K562 (cell line): ENCODE data around the gene ATP2A3. TPM values are rescaled to one million over a fixed set of nuclear protein-coding genes. Genes with fewer than 3 reads are reported as not detected.

Experiments used
- ATAC-seq: fragments of 200-7000 bp; cut with Tn5 transposase; 3 replicates; pipeline ENCODE4 v1.9.1; 2020; ENCODE audit warnings: moderate library complexity
- BruUV-seq: library from RNA; stranded (reverse); fragments of 400-500 nt; replicated peaks from 2 replicates; lab custom pipeline; 2021; lab: Mats Ljungman, UMichigan
- CTCF ChIA-PET: fragments of 300-600 bp; formaldehyde crosslinking; extraction: SDS; loops from one replicate; lab custom pipeline; 2021; ENCODE audit warnings: low intra/inter-chr PET ratio; lab: Yijun Ruan, JAX
- POLR2A ChIA-PET: fragments of 300-600, 350-650 bp; sonication (Branson Sonifier 250); formaldehyde crosslinking; extraction: SDS; loops from one replicate; lab custom pipeline; 2021; ENCODE audit warnings: antibody characterized with exemption, inconsistent platforms; lab: Yijun Ruan, JAX
- DNase-seq, 4 experiments: peaks; one replicate each; pipeline versions ENCODE4 v3.0.0 to v3.0.0-alpha.2; 2011 to 2018; ENCODE audit warnings: low spot score in 3 of 4, mixed read lengths in 3 of 4; ENCODE audit errors: extremely low read depth in 1 of 4
- FAIRE-seq: peaks from 2 replicates; lab custom pipeline; 2011; peaks lifted over from hg19 to GRCh38; lab: Jason Lieb, UNC
- H2AFZ ChIP-seq: 2 replicates; pipeline ENCODE4 v1.6.0; 2011; ENCODE audit warnings: low read depth, low read length, control low read depth, inconsistent platforms
- H3K27ac ChIP-seq: fragments of 200-600 bp; 3 replicates; pipeline ENCODE4 v1.8.0; 2011; ENCODE audit warnings: low read depth, mild to moderate bottlenecking, control low read depth, inconsistent platforms, low read length, moderate library complexity, mixed read lengths; ENCODE audit errors: extremely low read depth
- H3K27me3 ChIP-seq, 2 experiments: fragments of 300-600 bp in 1 of 2; 2 replicates in 1 of 2; 3 replicates in 1 of 2; pipeline versions ENCODE4 v1.6.0 to v1.8.0; 2011; ENCODE audit warnings: inconsistent platforms in 2 of 2, low read length in 2 of 2, mild to moderate bottlenecking in 1 of 2, mixed read lengths in 1 of 2, moderate library complexity in 1 of 2; ENCODE audit not compliant: control insufficient read depth in 2 of 2, insufficient read depth in 2 of 2
- H3K36me3 ChIP-seq: fragments of 300-600 bp; 3 replicates; pipeline ENCODE4 v1.8.0; 2011; ENCODE audit warnings: mild to moderate bottlenecking, low read length, inconsistent platforms; ENCODE audit not compliant: control insufficient read depth, insufficient read depth
- H3K4me1 ChIP-seq, 2 experiments: fragments of 200-600 bp in 1 of 2; replicated peaks in 1 of 2; 2 replicates in 1 of 2; 3 replicates in 1 of 2; pipeline versions ENCODE4 v1.5.1 to v1.8.0; 2011; ENCODE audit warnings: inconsistent platforms in 2 of 2, low read length in 2 of 2, mild to moderate bottlenecking in 1 of 2, mixed read lengths in 1 of 2, moderate library complexity in 1 of 2; ENCODE audit not compliant: control insufficient read depth in 2 of 2, insufficient read depth in 2 of 2
- H3K4me2 ChIP-seq: 2 replicates; pipeline ENCODE4 v1.6.1; 2011; ENCODE audit warnings: low read length, control low read depth, inconsistent platforms, mixed read lengths; ENCODE audit not compliant: insufficient read depth
- H3K4me3 ChIP-seq: fragments of 200-600 bp; sonication (generic), shearing (Covaris generic); 2 replicates; pipeline ENCODE4 v1.5.1; 2016; ENCODE audit warnings: control low read depth, inconsistent platforms
- H3K79me2 ChIP-seq: fragments of 200-600 bp; 3 replicates; pipeline ENCODE4 v1.8.0; 2011; ENCODE audit warnings: low read length, inconsistent platforms; ENCODE audit not compliant: control insufficient read depth, insufficient read depth
- H3K9ac ChIP-seq, 2 experiments: 2 replicates each; pipeline versions ENCODE4 v1.6.0 to v1.6.1; 2011; ENCODE audit warnings: low read depth in 2 of 2, low read length in 2 of 2, control low read depth in 1 of 2, inconsistent platforms in 1 of 2, mild to moderate bottlenecking in 1 of 2, mixed read lengths in 1 of 2; ENCODE audit not compliant: insufficient read depth in 1 of 2
- H3K9me1 ChIP-seq: one replicate; pipeline ENCODE4 v1.6.0; 2011; ENCODE audit warnings: inconsistent platforms, mild to moderate bottlenecking, low read length, moderate library complexity; ENCODE audit not compliant: control insufficient read depth, insufficient read depth
- H3K9me3 ChIP-seq: replicated peaks from 2 replicates; pipeline ENCODE4 v1.5.1; 2011; ENCODE audit warnings: low read depth, low read length, inconsistent platforms; ENCODE audit not compliant: control insufficient read depth, insufficient read depth
- H4K20me1 ChIP-seq: replicated peaks from 2 replicates; pipeline ENCODE4 v1.6.1; 2011; ENCODE audit warnings: low read length, inconsistent platforms, mixed read lengths; ENCODE audit not compliant: control insufficient read depth, insufficient read depth
- DMBX1 ChIP-seq: fragments of 250-450 bp; sonication (Bioruptor Pico); IDR thresholded peaks from 2 replicates; pipeline ENCODE4 v1.8.0; 2022; ENCODE audit warnings: inconsistent platforms, mild to moderate bottlenecking, moderate library complexity, borderline replicate concordance
- SMARCA4 ChIP-seq: fragments of 450-650 bp; IDR thresholded peaks from 2 replicates; pipeline ENCODE4 v1.6.1; 2016
- SMARCC2 ChIP-seq: fragments of 450-650 bp; IDR thresholded peaks from 2 replicates; pipeline ENCODE4 v1.6.1; 2017; ENCODE audit warnings: antibody characterized with exemption, moderate library complexity, mild to moderate bottlenecking, low read depth
- TAF1 ChIP-seq: IDR thresholded peaks from 2 replicates; pipeline ENCODE4 v1.6.1; 2011; ENCODE audit warnings: mild to moderate bottlenecking, low read length, moderate library complexity; ENCODE audit not compliant: insufficient read depth, control insufficient read depth, severe bottlenecking; ENCODE audit errors: extremely low read depth
- WGBS: fragments of 100-300 bp; shearing (Covaris generic); methylation state at CpG from one replicate; pipeline ENCODE4 v1.1.6; 2016; ENCODE audit warnings: low coverage, mixed read lengths; ENCODE audit not compliant: insufficient coverage; ENCODE audit errors: missing lambda C conversion rate; 5-methylcytosine and 5-hydroxymethylcytosine counted together
- in situ Hi-C: fragments of 300-500 bp; cut with MboI; formaldehyde crosslinking; loops from 4 replicates; pipeline ENCODE4 v1.15.0; 2018; ENCODE audit warnings: inconsistent platforms, mixed read lengths
- intact Hi-C: fragments of 100-400 bp; cut with micrococcal nuclease; formaldehyde crosslinking; loops from 2 replicates; pipeline ENCODE4 v1.14.2; 2022
- polyA plus RNA-seq, 8 experiments: library from polyadenylated mRNA; depleted of rRNA in 4 of 8; stranded (reverse) in 5 of 8; unstranded in 3 of 8; fragments of >200 nt; fragmentation: Nextera tagmentation in 2 of 8; fragmentation: Illumina TruSeq in 1 of 8; extraction: Ambion mirVana in 2 of 8; extraction: Trizol in 1 of 8; gene quantifications; 2 replicates each; pipeline versions ENCODE4 v1.2.1 to v1.2.3, GENCODE V29; 2011 to 2014; ENCODE audit warnings: inconsistent platforms in 1 of 8, missing spikeins in 1 of 8
- total RNA-seq, 7 experiments: library from RNA; depleted of rRNA in 6 of 7; stranded (reverse); fragments of >200 nt in 6 of 7; fragmentation: Illumina TruSeq in 2 of 7; extraction: Trizol in 2 of 7; gene quantifications; 2 replicates each; pipeline versions ENCODE4 v1.2.1 to v1.2.3, GENCODE V29; 2011 to 2021; ENCODE audit warnings: low replicate concordance in 1 of 7
- TF ChIP-seq, protein P1 (sequence below): fragments of 250-450 bp; sonication (Bioruptor Pico); IDR thresholded peaks from 2 replicates; pipeline ENCODE4 v1.5.0; 2020; ENCODE audit warnings: mild to moderate bottlenecking
- TF ChIP-seq, protein P2 (sequence below): fragments of 450-650 bp; IDR thresholded peaks from 2 replicates; pipeline ENCODE4 v1.6.1; 2017; ENCODE audit warnings: antibody characterized with exemption, mild to moderate bottlenecking
- TF ChIP-seq, protein P3 (sequence below): sonication (generic); formaldehyde crosslinking; IDR thresholded peaks from 2 replicates; pipeline ENCODE4 v1.8.1; 2023; ENCODE audit warnings: mild to moderate bottlenecking, missing genetic modification reagents

Gene ATP2A3
- total and polyA plus RNA-seq, 9 of the 15 experiments (the other 6 are each of a cell fraction or from before 2014, with no cell fraction given), result 0.65 to 103 (median 31.3) TPM

DNA sequence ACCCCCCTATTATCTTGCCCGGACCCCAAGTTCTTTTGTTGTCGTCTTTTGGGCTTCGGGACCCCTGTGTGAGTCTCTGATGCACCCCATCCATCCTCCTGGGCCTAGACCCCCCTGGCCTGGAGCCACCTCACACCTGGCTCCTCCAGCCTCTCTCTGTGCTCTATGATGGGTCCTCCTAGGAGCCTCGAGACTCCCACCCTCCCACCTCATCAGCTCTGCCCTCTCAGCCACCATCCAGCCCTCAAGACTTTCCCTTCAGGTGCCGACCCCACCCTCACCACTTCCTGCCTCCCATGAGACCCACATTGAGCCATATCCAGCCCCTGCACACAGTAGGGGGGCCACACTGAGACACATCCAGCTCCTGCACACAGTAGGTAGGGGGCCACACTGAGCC lies 8.7 kb upstream of the ATP2A3 start (continued):
- TF ChIP-seq, protein P1, sequence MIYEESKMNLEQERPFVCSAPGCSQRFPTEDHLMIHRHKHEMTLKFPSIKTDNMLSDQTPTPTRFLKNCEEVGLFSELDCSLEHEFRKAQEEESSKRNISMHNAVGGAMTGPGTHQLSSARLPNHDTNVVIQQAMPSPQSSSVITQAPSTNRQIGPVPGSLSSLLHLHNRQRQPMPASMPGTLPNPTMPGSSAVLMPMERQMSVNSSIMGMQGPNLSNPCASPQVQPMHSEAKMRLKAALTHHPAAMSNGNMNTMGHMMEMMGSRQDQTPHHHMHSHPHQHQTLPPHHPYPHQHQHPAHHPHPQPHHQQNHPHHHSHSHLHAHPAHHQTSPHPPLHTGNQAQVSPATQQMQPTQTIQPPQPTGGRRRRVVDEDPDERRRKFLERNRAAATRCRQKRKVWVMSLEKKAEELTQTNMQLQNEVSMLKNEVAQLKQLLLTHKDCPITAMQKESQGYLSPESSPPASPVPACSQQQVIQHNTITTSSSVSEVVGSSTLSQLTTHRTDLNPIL (CRISPR knock-in tag), result no peak
- TF ChIP-seq DMBX1 (no peak), SMARCA4 (no peak), TAF1 (no peak)

DNA sequence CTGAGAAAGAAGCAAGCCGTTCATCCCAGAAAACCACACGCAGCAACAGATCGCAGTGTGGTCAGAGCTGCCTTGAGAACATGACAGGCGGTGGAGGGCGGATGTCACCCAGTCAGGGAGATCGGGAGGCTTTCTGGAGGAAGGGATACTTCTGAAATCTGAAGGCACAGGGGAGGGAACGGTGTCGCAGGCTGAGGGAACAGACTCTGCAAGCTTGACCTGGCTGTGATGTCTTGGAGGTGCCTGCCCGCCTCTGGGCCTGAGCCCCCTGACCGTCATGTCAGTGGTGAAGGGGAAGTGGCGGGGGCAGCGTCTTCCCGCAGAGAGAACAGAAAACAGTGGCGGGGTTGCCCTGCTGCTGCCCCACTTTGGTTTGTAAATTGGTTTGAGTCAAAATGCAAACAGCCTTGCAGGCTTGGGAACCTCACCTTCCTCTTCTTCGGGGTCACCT lies 8.1 kb upstream of the ATP2A3 start:
- WGBS, result 69% methylated on average over 13 of the region's 15 CpGs
- FAIRE-seq, result no peak
- Histone ChIP-seq H3K4me2 (no peak overlapping the region), H3K9ac (peak overlapping the region in 1 of 2 experiments; percentile 62; a peak in 1 of 4 replicates), H2AFZ (no peak overlapping the region), H3K27ac (no peak overlapping the region), H3K79me2 (no peaks in the 10 kb centered on the region), H3K9me3 (peaks cover 7% of the 10 kb centered on the region), H3K4me1 (peaks cover 32 to 54% of the 10 kb centered on the region in 2 experiments), H3K36me3 (no peaks in the 10 kb centered on the region), H3K4me3 (no peak overlapping the region), H3K9me1 (no peaks in the 10 kb centered on the region), H3K27me3 (no peaks in the 10 kb centered on the region), H4K20me1 (no peaks in the 10 kb centered on the region)
- no peak for ATAC-seq
- ChIA-PET POLR2A (no interaction called here), CTCF (no interaction called here)
- intact Hi-C loops, result no loop called here
- TF ChIP-seq, protein P2, sequence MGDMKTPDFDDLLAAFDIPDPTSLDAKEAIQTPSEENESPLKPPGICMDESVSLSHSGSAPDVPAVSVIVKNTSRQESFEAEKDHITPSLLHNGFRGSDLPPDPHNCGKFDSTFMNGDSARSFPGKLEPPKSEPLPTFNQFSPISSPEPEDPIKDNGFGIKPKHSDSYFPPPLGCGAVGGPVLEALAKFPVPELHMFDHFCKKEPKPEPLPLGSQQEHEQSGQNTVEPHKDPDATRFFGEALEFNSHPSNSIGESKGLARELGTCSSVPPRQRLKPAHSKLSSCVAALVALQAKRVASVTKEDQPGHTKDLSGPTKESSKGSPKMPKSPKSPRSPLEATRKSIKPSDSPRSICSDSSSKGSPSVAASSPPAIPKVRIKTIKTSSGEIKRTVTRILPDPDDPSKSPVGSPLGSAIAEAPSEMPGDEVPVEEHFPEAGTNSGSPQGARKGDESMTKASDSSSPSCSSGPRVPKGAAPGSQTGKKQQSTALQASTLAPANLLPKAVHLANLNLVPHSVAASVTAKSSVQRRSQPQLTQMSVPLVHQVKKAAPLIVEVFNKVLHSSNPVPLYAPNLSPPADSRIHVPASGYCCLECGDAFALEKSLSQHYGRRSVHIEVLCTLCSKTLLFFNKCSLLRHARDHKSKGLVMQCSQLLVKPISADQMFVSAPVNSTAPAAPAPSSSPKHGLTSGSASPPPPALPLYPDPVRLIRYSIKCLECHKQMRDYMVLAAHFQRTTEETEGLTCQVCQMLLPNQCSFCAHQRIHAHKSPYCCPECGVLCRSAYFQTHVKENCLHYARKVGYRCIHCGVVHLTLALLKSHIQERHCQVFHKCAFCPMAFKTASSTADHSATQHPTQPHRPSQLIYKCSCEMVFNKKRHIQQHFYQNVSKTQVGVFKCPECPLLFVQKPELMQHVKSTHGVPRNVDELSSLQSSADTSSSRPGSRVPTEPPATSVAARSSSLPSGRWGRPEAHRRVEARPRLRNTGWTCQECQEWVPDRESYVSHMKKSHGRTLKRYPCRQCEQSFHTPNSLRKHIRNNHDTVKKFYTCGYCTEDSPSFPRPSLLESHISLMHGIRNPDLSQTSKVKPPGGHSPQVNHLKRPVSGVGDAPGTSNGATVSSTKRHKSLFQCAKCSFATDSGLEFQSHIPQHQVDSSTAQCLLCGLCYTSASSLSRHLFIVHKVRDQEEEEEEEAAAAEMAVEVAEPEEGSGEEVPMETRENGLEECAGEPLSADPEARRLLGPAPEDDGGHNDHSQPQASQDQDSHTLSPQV, result 0 out of 2 replicates have a peak, but pooled peaks have one; percentile 14
- TF ChIP-seq, protein P3, sequence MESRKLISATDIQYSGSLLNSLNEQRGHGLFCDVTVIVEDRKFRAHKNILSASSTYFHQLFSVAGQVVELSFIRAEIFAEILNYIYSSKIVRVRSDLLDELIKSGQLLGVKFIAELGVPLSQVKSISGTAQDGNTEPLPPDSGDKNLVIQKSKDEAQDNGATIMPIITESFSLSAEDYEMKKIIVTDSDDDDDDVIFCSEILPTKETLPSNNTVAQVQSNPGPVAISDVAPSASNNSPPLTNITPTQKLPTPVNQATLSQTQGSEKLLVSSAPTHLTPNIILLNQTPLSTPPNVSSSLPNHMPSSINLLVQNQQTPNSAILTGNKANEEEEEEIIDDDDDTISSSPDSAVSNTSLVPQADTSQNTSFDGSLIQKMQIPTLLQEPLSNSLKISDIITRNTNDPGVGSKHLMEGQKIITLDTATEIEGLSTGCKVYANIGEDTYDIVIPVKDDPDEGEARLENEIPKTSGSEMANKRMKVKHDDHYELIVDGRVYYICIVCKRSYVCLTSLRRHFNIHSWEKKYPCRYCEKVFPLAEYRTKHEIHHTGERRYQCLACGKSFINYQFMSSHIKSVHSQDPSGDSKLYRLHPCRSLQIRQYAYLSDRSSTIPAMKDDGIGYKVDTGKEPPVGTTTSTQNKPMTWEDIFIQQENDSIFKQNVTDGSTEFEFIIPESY (CRISPR knock-in tag), result peak; percentile 53; the same call in 1 of the 2 replicates
- no peak for TF ChIP-seq SMARCC2
- no peak for DNase-seq
- in situ Hi-C loops, result no loop called here
- BruUV-seq, result no TSS peak
